Osteocyte (in vitro differentiated cells): ENCODE measurements around the gene PTPRR. TPM values are rescaled to one million over a fixed set of nuclear protein-coding genes. Genes with fewer than 3 reads are reported as not detected.
"Not testable (repeated sequence)": the region's sequence is repeated elsewhere in the genome, so short reads cannot be mapped to it uniquely, and the experiment has no call there.

Source experiments
- DNase-seq: peaks from one replicate; pipeline ENCODE4 v3.0.0; 2021; ENCODE audit warnings: mixed read lengths; ENCODE audit not compliant: unreplicated experiment; ENCODE audit errors: extremely low spot score
- H3K27ac Mint-ChIP-seq: one replicate; pipeline ENCODE4 v1.8.0; 2021; ENCODE audit warnings: mild to moderate bottlenecking, mixed read lengths; ENCODE audit not compliant: unreplicated experiment
- H3K27me3 Mint-ChIP-seq: one replicate; pipeline ENCODE4 v1.8.0; 2021; ENCODE audit warnings: mixed read lengths; ENCODE audit not compliant: unreplicated experiment
- H3K36me3 Mint-ChIP-seq: one replicate; pipeline ENCODE4 v1.8.0; 2021; ENCODE audit warnings: mixed read lengths; ENCODE audit not compliant: unreplicated experiment
- H3K4me1 Mint-ChIP-seq: one replicate; pipeline ENCODE4 v1.8.0; 2021; ENCODE audit warnings: mixed read lengths; ENCODE audit not compliant: unreplicated experiment
- H3K4me3 Mint-ChIP-seq: one replicate; pipeline ENCODE4 v1.8.0; 2021; ENCODE audit warnings: mild to moderate bottlenecking, moderate library complexity, mixed read lengths; ENCODE audit not compliant: unreplicated experiment
- H3K9me3 Mint-ChIP-seq: one replicate; pipeline ENCODE4 v1.8.0; 2021; ENCODE audit warnings: mixed read lengths; ENCODE audit not compliant: unreplicated experiment
- CTCF ChIP-seq: fragments of 200-600 bp; sonication (generic); IDR thresholded peaks from 2 replicates; pipeline ENCODE4 v1.5.0; 2021; ENCODE audit warnings: antibody characterized with exemption, mild to moderate bottlenecking, moderate library complexity
- total RNA-seq: library from RNA; stranded (reverse); gene quantifications from 2 replicates; pipeline ENCODE4 v1.2.1, GENCODE V29; 2021

PTPRR gene
- total RNA-seq, 1 donor from 2014 or later = 0.21 TPM

GRCh38 chr12:70809887-70810286 is 110.7 kb downstream of the PTPRR start:
- Mint-ChIP-seq H3K27me3 (peaks cover 7% of the 10 kb centered on the region), H3K4me1 (no peaks in the 10 kb centered on the region), H3K9me3 (peaks cover under 1% of the 10 kb centered on the region), H3K27ac (no peak overlapping the region), H3K4me3 (no peak overlapping the region), H3K36me3 (no peaks in the 10 kb centered on the region)
- no peak for TF ChIP-seq CTCF
- no peak for DNase-seq

GRCh38 chr12:70807993-70808392 is 112.5 kb downstream of the PTPRR start:
- DNase-seq, H3K4me3 Mint-ChIP-seq, H3K36me3 Mint-ChIP-seq, H3K9me3 Mint-ChIP-seq, H3K27ac Mint-ChIP-seq, H3K27me3 Mint-ChIP-seq, H3K4me1 Mint-ChIP-seq: not testable (repeated sequence)

GRCh38 chr12:70806827-70807226 is 113.7 kb downstream of the PTPRR start:
- H3K4me1 Mint-ChIP-seq = no peaks in the 10 kb centered on the region
- TF ChIP-seq CTCF = no peak
- H3K27ac Mint-ChIP-seq = no peak overlapping the region
- no peaks in the 10 kb centered on the region for H3K36me3 Mint-ChIP-seq
- peaks cover 6% of the 10 kb centered on the region for H3K27me3 Mint-ChIP-seq
- no peak for DNase-seq
- H3K9me3 Mint-ChIP-seq = no peaks in the 10 kb centered on the region
- no peak overlapping the region for H3K4me3 Mint-ChIP-seq

- no peak for DNase-seq
- Mint-ChIP-seq H3K36me3 (no peaks in the 10 kb centered on the region), H3K4me3 (no peak overlapping the region), H3K27me3 (peaks cover 6% of the 10 kb centered on the region), H3K9me3 (no peaks in the 10 kb centered on the region), H3K27ac (no peak overlapping the region), H3K4me1 (no peaks in the 10 kb centered on the region)
- TF ChIP-seq CTCF = no peak
These were observed 114.5 kb downstream of the PTPRR start for GRCh38 chr12:70806043-70806442.

GRCh38 chr12:70798016-70798783 is 122.3 kb downstream of the PTPRR start:
- no peak for TF ChIP-seq CTCF
- no peak overlapping the region for H3K27ac Mint-ChIP-seq
- H3K4me3 Mint-ChIP-seq = no peak overlapping the region
- peaks cover 1% of the 10 kb centered on the region for H3K27me3 Mint-ChIP-seq
- no peaks in the 10 kb centered on the region for H3K36me3 Mint-ChIP-seq
- no peaks in the 10 kb centered on the region for H3K9me3 Mint-ChIP-seq
- no peaks in the 10 kb centered on the region for H3K4me1 Mint-ChIP-seq
- DNase-seq = no peak
